DOHH2 (cell line): Measurements from ENCODE around the gene DENND1A.

ENCODE experiments used
- CTCF ChIP-seq: fragments of 200-600 bp; sonication (generic); IDR thresholded peaks from one replicate; pipeline ENCODE4 v1.5.1; 2014; ENCODE audit warnings: antibody characterized with exemption, mild to moderate bottlenecking, low read depth, low read length; ENCODE audit not compliant: poor library complexity, severe bottlenecking
- EZH2phosphoT487 ChIP-seq: fragments of 200-600 bp; sonication (generic); IDR thresholded peaks from 2 replicates; pipeline ENCODE4 v1.6.1; 2017; ENCODE audit warnings: borderline replicate concordance, mild to moderate bottlenecking, antibody characterized with exemption, low read length, moderate library complexity, mixed read lengths

DNA sequence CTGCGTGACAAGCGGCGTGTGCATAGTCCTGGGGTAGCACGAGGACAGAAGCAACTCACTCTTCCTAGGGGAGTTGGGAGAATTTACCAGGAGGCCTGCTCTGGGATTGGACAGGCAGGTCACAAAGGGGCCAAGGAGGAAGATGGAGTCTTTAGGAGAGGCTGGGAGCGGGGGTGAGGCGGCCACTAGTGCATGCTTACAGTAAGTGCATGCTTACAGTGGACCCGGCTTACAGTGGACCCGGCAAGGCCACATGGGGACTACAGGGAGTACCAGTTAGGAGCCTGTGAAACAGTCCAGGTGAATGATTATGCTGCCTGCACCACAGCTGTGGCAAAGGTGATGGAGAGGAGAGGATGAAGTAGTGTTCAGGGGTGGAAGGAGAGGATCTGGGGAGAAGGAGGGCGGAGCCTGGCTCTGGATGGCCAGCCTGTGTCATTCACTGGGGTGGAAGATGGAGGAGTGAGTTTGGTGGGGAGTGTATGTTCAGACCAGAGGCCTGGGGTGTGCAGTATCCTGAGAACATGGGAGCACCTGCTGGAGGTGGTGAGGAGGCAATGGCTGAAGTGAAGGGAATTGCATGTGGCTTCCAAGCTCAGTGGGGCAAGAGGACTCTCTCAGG, 495.2 kb downstream of the DENND1A start:
- TF ChIP-seq CTCF: no peak
- no peak for TF ChIP-seq EZH2phosphoT487
